ENCODE data around the gene TNRC6B. TPM values are rescaled to one million over a fixed set of nuclear protein-coding genes. Genes with fewer than 3 reads are reported as not detected.
A peak's percentile ranks its signal among the peaks of the same experiment; 100 is the strongest.

TNRC6B gene
- total RNA-seq, 1 donor from 2014 or later: 80.1 TPM

- no peak for TF ChIP-seq CTCF (IDR thresholded peaks at IDR 0.05; ENCODE audit: unreplicated experiment)
- peaks cover 3% of the 10 kb centered on the region for H3K36me3 Mint-ChIP-seq
- H3K9me3 Mint-ChIP-seq: no peaks in the 10 kb centered on the region
- H3K27me3 Mint-ChIP-seq (ENCODE audit: low read depth): no peaks in the 10 kb centered on the region
- H3K4me1 Mint-ChIP-seq: peaks cover 41% of the 10 kb centered on the region
- no peak for DNase-seq (ENCODE audit: low spot score in 2 of 2, unreplicated experiment in 2 of 2)
- no peak overlapping the region for H3K4me3 Mint-ChIP-seq
- H3K27ac Mint-ChIP-seq: peak overlapping the region; percentile 70
Measured at GRCh38 chr22:40239345-40239683, 61.6 kb downstream of the TNRC6B start.

- no peak for TF ChIP-seq CTCF (IDR thresholded peaks at IDR 0.05; ENCODE audit: unreplicated experiment)
- H3K9me3 Mint-ChIP-seq: no peaks in the 10 kb centered on the region
- no peak overlapping the region for H3K4me3 Mint-ChIP-seq
- no peaks in the 10 kb centered on the region for H3K27me3 Mint-ChIP-seq (ENCODE audit: low read depth)
- peaks cover 39% of the 10 kb centered on the region for H3K4me1 Mint-ChIP-seq
- peaks cover 3% of the 10 kb centered on the region for H3K36me3 Mint-ChIP-seq
- H3K27ac Mint-ChIP-seq: peak overlapping the region; percentile 5
- DNase-seq (ENCODE audit: low spot score in 2 of 2, unreplicated experiment in 2 of 2): no peak
Measured at GRCh38 chr22:40240160-40240559, 62.4 kb downstream of the TNRC6B start.

DNA sequence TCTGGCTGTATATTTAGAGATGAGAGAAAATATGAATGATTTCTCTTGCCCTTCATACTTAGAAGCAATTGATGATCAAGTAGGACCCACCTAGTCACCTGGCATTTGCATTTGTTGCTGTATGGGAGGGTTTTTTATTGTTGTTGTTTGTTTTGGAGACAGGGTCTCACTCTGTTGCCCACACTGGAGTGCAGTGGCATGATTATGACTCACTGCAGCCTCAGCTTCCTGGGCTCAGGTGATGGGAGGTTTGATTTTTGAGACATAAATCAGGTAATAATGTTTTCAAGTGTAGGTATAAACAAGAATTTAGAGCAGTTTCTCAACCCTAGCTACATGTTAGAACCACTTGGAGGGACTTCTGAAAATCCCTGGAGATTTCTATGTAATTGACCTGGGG lies 63.0 kb downstream of the TNRC6B start:
- no peak for DNase-seq (ENCODE audit: low spot score in 2 of 2, unreplicated experiment in 2 of 2)
- TF ChIP-seq CTCF (IDR thresholded peaks at IDR 0.05; ENCODE audit: unreplicated experiment): no peak
- Mint-ChIP-seq H3K36me3 (peaks cover 4% of the 10 kb centered on the region), H3K27me3 (ENCODE audit: low read depth) (no peaks in the 10 kb centered on the region), H3K4me1 (peaks cover 34% of the 10 kb centered on the region), H3K4me3 (no peak overlapping the region), H3K27ac (peak overlapping the region; percentile 44), H3K9me3 (no peaks in the 10 kb centered on the region)

GRCh38 chr22:40241200-40241763 lies 63.6 kb downstream of the TNRC6B start:
- no peak for DNase-seq (ENCODE audit: low spot score in 2 of 2, unreplicated experiment in 2 of 2)
- TF ChIP-seq CTCF (IDR thresholded peaks at IDR 0.05; ENCODE audit: unreplicated experiment): no peak
- Mint-ChIP-seq H3K9me3 (no peaks in the 10 kb centered on the region), H3K4me3 (no peak overlapping the region), H3K27ac (peak overlapping the region; percentile 62), H3K27me3 (ENCODE audit: low read depth) (no peaks in the 10 kb centered on the region), H3K36me3 (peaks cover 6% of the 10 kb centered on the region), H3K4me1 (peaks cover 29% of the 10 kb centered on the region)

DNA sequence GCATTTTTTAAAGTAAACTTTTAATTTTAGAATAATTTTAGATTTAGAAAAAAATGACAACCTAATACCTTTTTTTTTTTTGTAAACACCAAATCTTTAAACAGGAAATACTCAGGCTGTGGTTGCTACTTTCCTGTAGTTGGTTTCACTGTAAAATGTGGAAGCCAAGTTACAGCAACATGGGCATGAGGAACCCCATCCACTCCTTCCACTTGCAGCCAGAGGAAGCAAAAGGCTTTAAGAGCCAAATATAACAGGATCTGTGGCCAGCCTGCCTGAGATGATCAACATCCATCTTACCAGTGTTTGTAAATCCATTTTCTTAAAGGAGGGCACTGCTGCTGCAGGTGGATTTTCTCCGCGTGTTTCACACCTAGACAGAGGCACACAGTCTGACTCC lies 66.2 kb downstream of the TNRC6B start:
- Mint-ChIP-seq H3K9me3 (no peaks in the 10 kb centered on the region), H3K4me1 (peaks cover 11% of the 10 kb centered on the region)

More for the DNA sequence above, 66.2 kb downstream of the TNRC6B start:
- no peak for DNase-seq (ENCODE audit: low spot score in 2 of 2, unreplicated experiment in 2 of 2)
- H3K27me3 Mint-ChIP-seq (ENCODE audit: low read depth): no peaks in the 10 kb centered on the region
- no peak overlapping the region for H3K4me3 Mint-ChIP-seq
- peaks cover 14% of the 10 kb centered on the region for H3K36me3 Mint-ChIP-seq
- TF ChIP-seq CTCF (IDR thresholded peaks at IDR 0.05; ENCODE audit: unreplicated experiment): no peak
- H3K27ac Mint-ChIP-seq: peak overlapping the region; percentile 56
